Activated CD8-positive, alpha-beta memory T cell treated with anti-CD3 and anti-CD28 coated beads for 4 hours (primary cell): ENCODE measurements around the gene CERKL.
"Not testable (repeated sequence)": the region's sequence is repeated elsewhere in the genome, so short reads cannot be mapped to it uniquely, and the experiment has no call there.

Experiments used
- DNase-seq, 2 donors: peaks; one replicate each; pipeline ENCODE4 v3.0.0-alpha.2; 2020; ENCODE audit warnings: low read depth in 2 of 2

The CERKL gene

GRCh38 chr2:181656450-181657291 is at the start of gene CERKL:
TSS of gene CERKL (minus strand) at chr2:181657105. CDS start at chr2:181657006, 99 bp downstream.
- no peak for DNase-seq

GRCh38 chr2:181702519-181702918 is 45.6 kb upstream of the CERKL start:
- not testable (repeated sequence) for DNase-seq

GRCh38 chr2:181698223-181698622 is 41.3 kb upstream of the CERKL start:
- DNase-seq = no peak

- no peak for DNase-seq
Measured at GRCh38 chr2:181697571-181697970, 40.7 kb upstream of the CERKL start.

- DNase-seq = no peak
Measured at GRCh38 chr2:181697126-181697525, 40.2 kb upstream of the CERKL start.

- DNase-seq = no peak
Measured at GRCh38 chr2:181694271-181694670, 37.4 kb upstream of the CERKL start.

- DNase-seq = no peak
Measured at GRCh38 chr2:181690860-181691259, 34.0 kb upstream of the CERKL start.

GRCh38 chr2:181686576-181687185 is 29.8 kb upstream of the CERKL start:
- DNase-seq = no peak

- DNase-seq = no peak
Measured at GRCh38 chr2:181685150-181685688, 28.3 kb upstream of the CERKL start.

GRCh38 chr2:181684454-181685149 is 27.7 kb upstream of the CERKL start:
- DNase-seq = no peak

GRCh38 chr2:181683518-181684453 is 26.9 kb upstream of the CERKL start:
- no peak for DNase-seq

- no peak for DNase-seq
Measured at GRCh38 chr2:181682795-181683517, 26.1 kb upstream of the CERKL start.

GRCh38 chr2:181682026-181682789 is 25.3 kb upstream of the CERKL start:
- no peak for DNase-seq

GRCh38 chr2:181680937-181681811 is 24.3 kb upstream of the CERKL start:
- no peak for DNase-seq

GRCh38 chr2:181680055-181680936 is 23.4 kb upstream of the CERKL start, which contains the start of gene NEUROD1:
TSS of gene NEUROD1 (minus strand) at chr2:181680517. CDS start at chr2:181678860, 1,657 bp downstream.
- no peak for DNase-seq

- no peak for DNase-seq
Measured at GRCh38 chr2:181679544-181679979, 22.7 kb upstream of the CERKL start.

- no peak for DNase-seq
Measured at GRCh38 chr2:181678861-181679543, 22.1 kb upstream of the CERKL start.
